Psoas muscle (tissue), 8 donors: ENCODE measurements around the gene LLGL1. TPM values are rescaled to one million over a fixed set of nuclear protein-coding genes. Genes with fewer than 3 reads are reported as not detected.

Experiments
- ATAC-seq, 4 donors: fragments of 200-7000 bp; cut with Tn5 transposase; one replicate each; pipeline ENCODE4 v1.9.1; 2020; ENCODE audit warnings: moderate library complexity in 3 of 4, mild to moderate bottlenecking in 2 of 4
- DNase-seq, 2 donors: peaks; one replicate each; pipeline ENCODE4 v3.0.0-alpha.2; 2020
- H3K27ac ChIP-seq: fragments of 200-600 bp; one replicate; pipeline ENCODE4 v1.8.0; 2022
- H3K27me3 ChIP-seq, 3 donors: fragments of 200-600 bp in 1 of 3; one replicate each; pipeline versions ENCODE4 v1.6.1 to v1.8.0; 2013 to 2022; ENCODE audit warnings: low read length in 2 of 3, mild to moderate bottlenecking in 2 of 3, moderate library complexity in 1 of 3; ENCODE audit not compliant: insufficient read depth in 3 of 3
- H3K36me3 ChIP-seq, 2 donors: fragments of 200-600 bp in 1 of 2; one replicate each; pipeline versions ENCODE4 v1.6.1 to v1.8.0; 2013 to 2022; ENCODE audit warnings: low read depth in 1 of 2, mild to moderate bottlenecking in 1 of 2, moderate library complexity in 1 of 2; ENCODE audit not compliant: insufficient read depth in 1 of 2
- H3K4me1 ChIP-seq: fragments of 200-600 bp; one replicate; pipeline ENCODE4 v1.8.0; 2022
- H3K4me3 ChIP-seq: fragments of 200-600 bp; one replicate; pipeline ENCODE4 v1.8.0; 2022; ENCODE audit warnings: mild to moderate bottlenecking
- H3K9me3 ChIP-seq: fragments of 200-600 bp; one replicate; pipeline ENCODE4 v1.8.0; 2022
- CTCF ChIP-seq: fragments of 200-600 bp; IDR thresholded peaks from one replicate; pipeline ENCODE4 v1.8.0; 2022; ENCODE audit warnings: antibody characterized with exemption
- WGBS, 3 donors: extraction: QIAGEN DNeasy Blood & Tissue Kit; methylation state at CpG; one replicate each; pipeline versions ENCODE4 v1.1.6 to v1.1.7; 2013; 5-methylcytosine and 5-hydroxymethylcytosine counted together
- intact Hi-C, 2 donors: fragments of 100-400 bp; cut with DNase I; formaldehyde crosslinking; loops; one replicate each; pipeline versions ENCODE4 v1.11.0 to v1.14.2; 2022
- polyA plus RNA-seq, 3 donors: library from polyadenylated mRNA; stranded (reverse); fragments of 200-250 nt; gene quantifications; one replicate each; pipeline ENCODE4 v1.2.3, GENCODE V29; 2013
- total RNA-seq, 4 donors: library from RNA; stranded (reverse); fragmentation: NEBNext Ultra II Directional in 2 of 4; extraction: Animal tissue kit (Norgen Biotek cat#: 25700) in 2 of 4; gene quantifications; one replicate each; pipeline versions ENCODE4 v1.2.1 to v1.2.4, GENCODE V29; 2021 to 2023
- donor health status: healthy with polysubstance abuse.
- donor health status: DM: no; HTN: no; CAD: no; lungs with moderate emphysema.
- donor health status: Bipolar disorder and iron deficiency.
- donor health status: healthy.
- donor health status: DM: yes; HTN: yes; CAD: no.
- donor health status: DM: no; HTN: no; CAD: no.
- donor health status: DM: no; HTN: no; CAD: no.
- donor health status: DM: yes; HTN: yes; CAD: no.

Gene LLGL1
- total and polyA plus RNA-seq, 7 donors = 5.1 to 9.5 (median 8.2) TPM

GRCh38 chr17:18267366-18267765 is 41.9 kb downstream of the LLGL1 start:
- 71 to 83% (median 72%) methylated on average over 10 of the region's 10 CpGs for WGBS, 3 donors
- Histone ChIP-seq H3K36me3 (peaks cover 6 to 42% of the 10 kb centered on the region in 2 donors), H3K27me3 (no peaks in the 10 kb centered on the region), H3K9me3 (no peaks in the 10 kb centered on the region), H3K4me1 (peaks cover 26% of the 10 kb centered on the region), H3K4me3 (no peak overlapping the region), H3K27ac (no peak overlapping the region)
- no peak for DNase-seq
- intact Hi-C loops = loop anchor here in 1 of 2 donors (5.0 kb wide), 1 partner anchor 1210 kb away; no protein-coding TSS in a partner anchor
- TF ChIP-seq CTCF = no peak
- no peak for ATAC-seq

GRCh38 chr17:18267927-18268711 is 42.7 kb downstream of the LLGL1 start:
- Histone ChIP-seq H3K4me3 (no peak overlapping the region), H3K27me3 (no peaks in the 10 kb centered on the region), H3K36me3 (peaks cover 6 to 38% of the 10 kb centered on the region in 2 donors), H3K4me1 (peaks cover 19% of the 10 kb centered on the region), H3K9me3 (no peaks in the 10 kb centered on the region), H3K27ac (peak overlapping the region; percentile 36)
- DNase-seq (no peak), ATAC-seq (peak; percentile 34 to 63 (median 48))
- intact Hi-C loops = loop anchor here in 1 of 2 donors (5.0 kb wide), 1 partner anchor 1211 kb away; no protein-coding TSS in a partner anchor
- 44 to 50% (median 50%) methylated on average over 14 of the region's 14 CpGs for WGBS, 3 donors
- no peak for TF ChIP-seq CTCF

- Histone ChIP-seq H3K4me3 (no peak overlapping the region), H3K27ac (no peak overlapping the region), H3K4me1 (peaks cover 6% of the 10 kb centered on the region), H3K36me3 (peaks cover under 1 to 33% of the 10 kb centered on the region in 2 donors), H3K9me3 (no peaks in the 10 kb centered on the region), H3K27me3 (no peaks in the 10 kb centered on the region)
- 65 to 83% (median 70%) methylated on average over 14 of the region's 14 CpGs for WGBS, 3 donors
- ATAC-seq = peak in 1 of 4 donors; percentile 5
- no peak for TF ChIP-seq CTCF
- intact Hi-C loops = no loop called here
- DNase-seq = no peak
Observed at GRCh38 chr17:18270046-18270931, 44.9 kb downstream of the LLGL1 start.

- Histone ChIP-seq H3K27me3 (no peaks in the 10 kb centered on the region), H3K27ac (no peak overlapping the region), H3K4me1 (no peaks in the 10 kb centered on the region), H3K4me3 (no peak overlapping the region), H3K36me3 (peaks cover 5 to 80% of the 10 kb centered on the region in 2 donors), H3K9me3 (no peaks in the 10 kb centered on the region)
- no peak for TF ChIP-seq CTCF
- 24 to 53% (median 27%) methylated on average over 1 of the region's 1 CpG for WGBS, 3 donors
- intact Hi-C loops = no loop called here
- ATAC-seq = peak in 1 of 4 donors; percentile 34
- DNase-seq = no peak
Observed at GRCh38 chr17:18277076-18277475, 51.6 kb downstream of the LLGL1 start.
